GM18517 (cell line): ENCODE measurements around the gene PCK1.

Source experiments
- ATAC-seq: cut with Tn5 transposase; IDR thresholded peaks from one replicate; pipeline ENCODE4 v1.9.1; 2021; ENCODE audit warnings: mild to moderate bottlenecking, moderate library complexity; ENCODE audit not compliant: unreplicated experiment

The PCK1 gene

DNA sequence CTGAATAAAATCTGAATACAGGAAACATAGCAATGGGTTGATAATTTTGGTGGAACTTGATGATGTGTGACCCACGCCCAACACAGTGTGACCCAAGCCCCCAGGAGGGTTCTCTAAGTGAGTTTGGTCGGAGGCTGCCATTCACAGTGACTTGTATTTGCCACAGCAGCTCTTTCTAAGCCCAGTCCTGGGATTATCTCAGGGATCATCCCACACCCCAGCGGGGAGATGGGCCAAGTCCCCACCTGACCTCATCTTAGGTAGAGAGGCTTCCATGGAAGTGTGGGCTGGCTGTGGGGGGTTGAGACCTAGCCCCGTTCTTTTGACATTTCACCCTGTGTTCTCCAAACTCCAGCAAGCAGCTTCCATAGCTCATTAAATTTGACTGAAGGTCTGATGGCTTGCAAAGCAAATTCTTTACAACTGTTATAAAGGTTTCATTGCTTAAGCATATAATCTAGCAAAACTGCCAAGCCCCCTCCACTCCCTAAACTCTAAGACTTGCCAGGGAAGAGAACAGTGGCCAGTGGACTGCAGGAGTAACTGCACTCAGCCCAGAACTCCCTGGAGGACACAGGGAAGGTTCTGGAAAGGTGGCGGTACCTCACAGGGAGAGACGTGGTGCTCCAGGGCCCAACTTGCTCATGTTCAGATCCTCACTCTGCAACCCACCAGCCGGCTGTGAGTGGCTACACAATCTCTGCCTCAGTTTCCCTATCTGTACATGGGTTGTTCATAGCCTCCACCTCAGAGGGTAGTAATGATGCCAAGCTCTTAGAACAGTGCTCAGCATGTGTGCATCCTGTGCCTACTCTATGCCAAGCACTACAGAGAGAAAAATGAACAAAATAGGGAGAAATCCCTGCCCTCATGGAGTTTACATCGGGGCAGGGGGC lies 1.0 kb upstream of the PCK1 start:
- no peak for ATAC-seq

DNA sequence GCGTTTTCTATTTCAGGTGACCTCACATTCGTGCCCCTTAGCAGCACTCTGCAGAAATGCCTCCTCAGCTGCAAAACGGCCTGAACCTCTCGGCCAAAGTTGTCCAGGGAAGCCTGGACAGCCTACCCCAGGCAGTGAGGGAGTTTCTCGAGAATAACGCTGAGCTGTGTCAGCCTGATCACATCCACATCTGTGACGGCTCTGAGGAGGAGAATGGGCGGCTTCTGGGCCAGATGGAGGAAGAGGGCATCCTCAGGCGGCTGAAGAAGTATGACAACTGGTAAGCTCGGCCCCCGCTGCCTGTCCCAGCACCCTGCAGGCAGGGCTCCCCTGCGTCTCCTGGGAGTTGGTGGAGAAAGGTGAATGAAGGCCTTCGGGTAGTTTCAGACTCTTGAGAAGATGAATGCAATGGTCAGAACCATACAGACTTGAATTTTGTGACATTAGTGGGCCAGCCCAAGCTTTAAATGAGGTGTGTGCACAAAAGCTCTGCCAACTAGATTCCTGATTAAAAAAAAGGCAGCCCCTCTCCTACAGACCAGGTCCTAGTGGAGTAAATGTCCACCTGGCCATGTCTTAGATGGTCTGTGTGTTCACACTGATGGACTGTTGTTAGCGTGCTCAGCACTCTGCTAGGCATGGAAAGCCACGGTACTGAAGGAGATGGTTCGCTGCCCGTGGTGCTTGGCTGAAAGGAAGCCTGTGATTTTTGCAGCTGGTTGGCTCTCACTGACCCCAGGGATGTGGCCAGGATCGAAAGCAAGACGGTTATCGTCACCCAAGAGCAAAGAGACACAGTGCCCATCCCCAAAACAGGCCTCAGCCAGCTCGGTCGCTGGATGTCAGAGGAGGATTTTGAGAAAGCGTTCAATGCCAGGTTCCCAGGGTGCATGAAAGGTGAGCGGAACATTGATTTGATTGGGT lies 708 bp downstream of the PCK1 start:
- ATAC-seq: no peak

DNA sequence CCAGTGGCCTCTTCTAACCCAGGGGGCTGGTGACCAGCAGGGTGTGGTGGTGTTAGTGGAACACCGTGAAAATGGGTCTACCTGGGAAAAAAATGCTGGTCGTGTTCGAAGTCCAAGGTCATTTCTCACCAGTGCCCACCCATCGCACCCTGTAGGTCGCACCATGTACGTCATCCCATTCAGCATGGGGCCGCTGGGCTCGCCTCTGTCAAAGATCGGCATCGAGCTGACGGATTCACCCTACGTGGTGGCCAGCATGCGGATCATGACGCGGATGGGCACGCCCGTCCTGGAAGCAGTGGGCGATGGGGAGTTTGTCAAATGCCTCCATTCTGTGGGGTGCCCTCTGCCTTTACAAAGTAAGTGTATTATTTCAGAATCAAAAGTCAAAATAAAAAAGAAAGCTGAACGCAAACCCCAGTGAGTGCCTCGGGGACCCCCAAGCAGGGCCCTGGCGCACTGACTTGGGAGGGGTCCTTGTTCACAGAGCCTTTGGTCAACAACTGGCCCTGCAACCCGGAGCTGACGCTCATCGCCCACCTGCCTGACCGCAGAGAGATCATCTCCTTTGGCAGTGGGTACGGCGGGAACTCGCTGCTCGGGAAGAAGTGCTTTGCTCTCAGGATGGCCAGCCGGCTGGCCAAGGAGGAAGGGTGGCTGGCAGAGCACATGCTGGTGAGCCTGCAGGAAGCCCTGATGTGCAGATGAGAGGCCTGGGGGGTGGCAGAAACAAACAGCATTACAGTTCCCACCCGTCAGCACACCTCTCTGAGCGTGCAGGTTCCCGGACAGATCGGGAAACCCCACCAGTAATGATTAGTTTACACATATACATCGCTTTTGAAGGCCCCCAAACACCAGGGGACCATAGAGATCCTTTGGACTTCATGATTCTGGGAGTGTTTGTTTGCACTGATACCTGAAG lies 1.9 kb downstream of the PCK1 start:
- no peak for ATAC-seq

DNA sequence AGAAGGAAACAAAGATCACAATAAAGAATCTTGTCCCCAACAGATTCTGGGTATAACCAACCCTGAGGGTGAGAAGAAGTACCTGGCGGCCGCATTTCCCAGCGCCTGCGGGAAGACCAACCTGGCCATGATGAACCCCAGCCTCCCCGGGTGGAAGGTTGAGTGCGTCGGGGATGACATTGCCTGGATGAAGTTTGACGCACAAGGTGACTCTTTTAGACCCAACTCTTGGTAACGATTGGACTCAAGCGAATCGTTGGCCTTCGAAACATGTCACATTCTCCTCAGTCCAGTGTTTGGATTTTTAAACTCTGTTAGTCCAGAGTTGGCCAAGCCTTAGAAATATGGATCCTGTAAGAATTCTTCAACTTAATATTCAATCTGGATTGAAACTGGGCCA lies 2.6 kb downstream of the PCK1 start:
- ATAC-seq: no peak

DNA sequence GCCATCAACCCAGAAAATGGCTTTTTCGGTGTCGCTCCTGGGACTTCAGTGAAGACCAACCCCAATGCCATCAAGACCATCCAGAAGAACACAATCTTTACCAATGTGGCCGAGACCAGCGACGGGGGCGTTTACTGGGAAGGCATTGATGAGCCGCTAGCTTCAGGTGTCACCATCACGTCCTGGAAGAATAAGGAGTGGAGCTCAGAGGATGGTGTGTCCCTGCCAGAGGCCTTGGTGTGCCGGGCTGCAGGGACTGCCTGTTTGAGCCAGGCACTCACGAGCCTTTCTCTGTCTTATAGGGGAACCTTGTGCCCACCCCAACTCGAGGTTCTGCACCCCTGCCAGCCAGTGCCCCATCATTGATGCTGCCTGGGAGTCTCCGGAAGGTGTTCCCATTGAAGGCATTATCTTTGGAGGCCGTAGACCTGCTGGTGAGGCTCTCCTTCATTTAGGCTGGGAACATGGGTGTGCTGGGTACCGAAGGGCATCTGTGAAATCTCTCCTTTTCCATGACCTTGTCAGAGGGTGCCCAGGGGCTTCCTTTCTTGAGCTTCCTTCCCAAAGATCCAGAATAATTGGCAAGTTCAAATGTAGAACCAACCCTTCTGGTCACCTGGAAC lies 3.4 kb downstream of the PCK1 start:
- ATAC-seq: no peak

DNA sequence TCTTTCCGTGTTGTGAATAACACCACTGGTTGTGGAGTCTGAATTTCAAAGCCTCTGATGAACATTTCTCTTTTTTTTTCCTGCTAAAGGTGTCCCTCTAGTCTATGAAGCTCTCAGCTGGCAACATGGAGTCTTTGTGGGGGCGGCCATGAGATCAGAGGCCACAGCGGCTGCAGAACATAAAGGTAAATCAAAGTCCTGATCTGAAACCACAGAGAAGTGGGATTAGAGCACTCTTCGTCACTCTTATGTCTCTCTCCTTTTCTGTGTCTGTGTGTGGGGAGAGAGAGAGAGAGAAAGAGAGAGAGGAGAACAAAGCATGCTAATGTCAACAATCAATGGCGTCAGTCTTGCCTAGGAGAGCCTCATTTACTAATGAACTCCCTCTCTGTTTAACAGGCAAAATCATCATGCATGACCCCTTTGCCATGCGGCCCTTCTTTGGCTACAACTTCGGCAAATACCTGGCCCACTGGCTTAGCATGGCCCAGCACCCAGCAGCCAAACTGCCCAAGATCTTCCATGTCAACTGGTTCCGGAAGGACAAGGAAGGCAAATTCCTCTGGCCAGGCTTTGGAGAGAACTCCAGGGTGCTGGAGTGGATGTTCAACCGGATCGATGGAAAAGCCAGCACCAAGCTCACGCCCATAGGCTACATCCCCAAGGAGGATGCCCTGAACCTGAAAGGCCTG lies 4.2 kb downstream of the PCK1 start:
- no peak for ATAC-seq

DNA sequence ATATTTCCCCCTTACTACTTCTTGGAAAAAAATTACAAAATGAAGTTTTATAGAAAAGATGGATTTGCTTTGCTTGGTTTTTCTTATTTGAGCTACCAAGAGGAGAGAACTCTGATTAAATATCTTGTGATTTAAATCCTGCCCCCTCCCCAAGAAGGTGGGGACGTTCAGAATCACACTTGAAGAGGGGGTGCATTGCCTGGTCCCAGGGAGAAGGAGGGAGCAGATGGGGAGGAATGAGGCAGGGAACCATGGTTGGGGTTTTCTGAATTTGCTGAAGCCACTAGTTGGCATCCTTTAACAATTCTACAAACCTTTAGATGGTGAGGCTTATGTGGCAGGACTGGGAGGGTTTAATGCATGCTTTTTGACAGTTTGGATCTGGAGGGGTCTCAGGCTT lies 5.5 kb downstream of the PCK1 start:
- no peak for ATAC-seq

DNA sequence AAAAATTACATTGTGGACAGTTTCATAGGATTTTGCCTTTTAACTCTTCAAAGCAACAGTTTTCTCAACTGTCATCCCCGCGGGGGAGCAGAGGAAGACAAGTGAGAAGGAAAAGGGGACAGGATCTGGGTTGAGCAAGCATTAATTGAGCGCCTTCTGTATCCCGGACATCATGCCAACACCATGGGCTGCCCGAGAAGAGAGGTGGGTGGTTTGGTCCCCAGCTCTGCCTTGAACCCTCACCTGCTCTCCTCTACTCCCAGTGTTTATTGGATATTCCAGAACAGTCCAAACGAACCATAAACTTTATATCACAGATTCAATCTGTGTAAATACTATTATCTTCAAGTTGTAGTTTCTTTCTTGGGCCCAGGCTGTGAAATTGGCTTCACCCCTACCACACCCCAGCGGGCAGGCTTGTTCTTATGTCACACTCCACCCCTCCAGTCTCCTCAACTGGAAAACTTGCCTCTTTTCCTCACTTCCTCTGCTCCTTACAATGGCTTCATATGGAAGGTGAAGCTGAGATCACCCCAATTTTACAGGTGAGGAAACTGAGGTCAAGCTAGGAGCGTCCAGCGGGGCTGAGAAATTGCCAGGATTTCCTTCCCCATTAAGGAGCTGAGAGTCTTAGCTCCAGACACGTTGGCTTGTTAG lies 6.0 kb downstream of the PCK1 start:
- ATAC-seq: no peak

DNA sequence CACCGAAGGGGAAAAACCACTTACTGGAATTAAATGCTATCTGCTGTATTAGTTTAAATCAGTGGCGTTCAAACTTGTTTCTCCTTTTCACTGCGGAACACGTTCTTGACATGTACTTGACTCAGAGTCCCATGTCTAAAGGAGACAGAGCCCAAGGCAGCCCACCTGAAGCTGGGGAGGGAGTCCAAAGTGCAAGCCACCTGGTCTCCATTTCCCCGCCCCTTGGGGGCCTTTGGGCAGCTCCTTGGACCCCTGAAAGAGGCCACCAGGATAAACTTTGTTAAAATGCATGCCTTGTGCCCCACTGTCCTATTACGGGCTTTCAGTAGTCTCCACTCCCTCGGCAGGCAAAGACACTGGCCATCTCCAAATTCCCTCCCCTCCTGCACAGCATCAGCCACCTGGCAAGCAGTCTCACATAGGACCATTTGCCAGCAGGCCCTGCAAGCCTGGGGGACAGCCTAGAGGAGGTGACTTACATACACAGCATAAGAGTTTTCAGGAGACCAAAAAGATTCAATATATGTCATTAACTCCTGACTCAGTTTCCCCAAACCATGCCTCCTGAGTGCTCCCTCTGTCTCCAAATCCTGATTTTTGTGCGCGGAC lies 6.7 kb downstream of the PCK1 start:
- ATAC-seq: no peak

DNA sequence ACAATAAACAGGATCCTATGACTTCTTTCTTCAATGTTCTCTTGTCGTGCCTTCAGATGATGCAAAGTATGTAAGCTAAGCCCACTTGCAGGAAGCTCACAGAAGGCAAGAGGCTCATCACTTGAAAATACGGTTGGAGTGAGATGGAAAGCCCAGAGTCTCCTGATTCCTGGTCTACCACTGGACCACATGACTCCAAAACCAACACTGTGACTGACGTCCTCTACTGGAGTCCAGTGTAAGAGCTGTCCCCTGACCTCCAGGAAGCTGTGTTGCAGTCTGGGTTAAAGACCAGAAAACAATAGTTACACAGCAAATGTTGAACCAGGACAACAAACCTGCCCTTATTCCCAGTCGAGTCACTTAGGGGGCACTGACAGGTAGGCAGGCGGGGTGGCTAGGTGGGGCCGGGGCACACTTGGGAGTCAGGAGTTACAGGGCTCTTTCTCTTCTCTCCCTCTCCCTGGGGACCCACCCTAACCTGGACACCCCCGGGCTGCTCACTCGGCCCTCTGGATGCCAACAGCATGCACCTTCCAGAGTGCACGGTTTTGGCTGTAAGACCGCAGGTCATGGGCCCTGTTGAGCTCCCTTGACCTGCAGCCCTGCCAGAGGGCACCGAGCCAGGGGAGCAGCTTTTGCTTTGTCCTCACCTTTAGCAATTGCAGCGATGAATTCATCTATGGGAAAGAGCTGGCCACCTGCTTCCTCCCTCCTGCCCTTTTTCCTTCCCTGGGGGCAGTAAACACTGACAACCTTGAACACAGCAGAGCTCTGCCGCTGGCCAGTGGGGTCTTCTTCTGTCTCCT lies 7.4 kb downstream of the PCK1 start:
- no peak for ATAC-seq

DNA sequence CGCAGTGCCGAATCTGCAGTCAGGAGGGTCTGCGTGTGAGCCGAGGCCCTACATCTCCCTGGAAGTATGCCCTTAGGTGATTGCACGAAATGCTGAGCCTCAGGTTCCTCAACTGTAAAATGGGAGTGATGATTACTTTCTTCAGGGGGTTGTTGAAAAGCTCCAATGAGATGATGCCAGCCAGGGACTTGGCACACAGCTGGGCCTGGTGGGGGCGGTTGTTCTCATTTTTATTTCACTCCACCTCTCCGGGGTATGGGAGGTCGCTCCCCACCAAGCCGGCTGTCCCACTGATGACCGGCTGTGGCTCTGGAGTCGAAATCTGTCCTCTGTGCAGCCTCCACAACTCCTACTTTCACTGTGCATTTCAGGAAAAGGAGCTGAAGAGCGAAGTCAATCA lies 8.1 kb downstream of the PCK1 start:
- ATAC-seq: no peak

DNA sequence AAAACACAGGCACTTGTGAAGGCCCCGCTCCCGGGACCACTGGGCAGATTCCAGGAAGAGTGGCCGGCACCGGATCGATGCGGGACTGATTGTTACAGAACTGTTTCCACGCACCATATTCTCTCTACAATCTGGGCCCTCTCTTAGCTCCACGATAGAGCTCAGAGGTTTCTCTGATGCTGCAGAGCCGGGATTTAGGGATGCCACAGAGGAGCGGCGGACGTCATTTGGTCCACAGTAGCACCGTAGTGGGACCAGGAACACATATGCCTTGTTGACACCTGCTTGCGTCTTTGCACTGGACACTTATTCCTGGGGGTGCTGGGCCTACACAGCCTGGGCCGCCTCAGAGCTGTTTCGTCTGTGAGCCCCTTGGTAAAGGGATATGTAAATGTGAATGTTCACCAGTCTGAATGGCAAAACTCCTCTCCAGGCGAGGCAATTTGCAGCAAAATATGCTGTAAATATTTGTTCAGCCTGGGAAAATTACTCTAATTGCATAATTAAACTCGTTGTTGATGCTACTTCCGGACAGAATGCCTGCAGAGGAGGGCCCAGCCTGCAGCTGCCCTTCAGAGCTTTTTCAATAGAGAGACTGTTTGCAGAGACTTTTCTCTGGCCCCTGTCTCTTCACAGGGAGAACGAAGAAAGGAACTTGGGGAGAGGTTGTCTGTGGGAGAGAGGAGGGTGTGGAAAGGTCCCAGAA lies 9.4 kb downstream of the PCK1 start:
- no peak for ATAC-seq

DNA sequence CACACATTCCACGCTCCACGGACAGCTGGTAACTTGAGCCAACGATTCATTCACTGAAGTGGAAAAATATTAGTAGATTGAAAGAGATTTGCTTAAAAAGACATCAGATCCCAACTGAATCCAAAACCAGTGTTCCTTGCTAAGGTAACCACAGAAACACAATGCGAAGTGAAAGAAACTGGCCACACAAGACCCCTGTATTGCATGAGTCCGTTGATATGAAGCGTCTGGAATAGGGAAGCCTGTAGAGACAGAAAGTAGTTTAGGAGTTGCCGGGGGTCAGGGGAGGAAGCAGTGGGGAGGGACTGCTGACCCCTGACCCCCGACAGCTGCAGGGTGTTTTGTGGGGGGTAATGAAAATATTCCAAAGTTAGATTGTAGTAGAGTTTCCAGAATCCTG lies 10.0 kb downstream of the PCK1 start:
- no peak for ATAC-seq

DNA sequence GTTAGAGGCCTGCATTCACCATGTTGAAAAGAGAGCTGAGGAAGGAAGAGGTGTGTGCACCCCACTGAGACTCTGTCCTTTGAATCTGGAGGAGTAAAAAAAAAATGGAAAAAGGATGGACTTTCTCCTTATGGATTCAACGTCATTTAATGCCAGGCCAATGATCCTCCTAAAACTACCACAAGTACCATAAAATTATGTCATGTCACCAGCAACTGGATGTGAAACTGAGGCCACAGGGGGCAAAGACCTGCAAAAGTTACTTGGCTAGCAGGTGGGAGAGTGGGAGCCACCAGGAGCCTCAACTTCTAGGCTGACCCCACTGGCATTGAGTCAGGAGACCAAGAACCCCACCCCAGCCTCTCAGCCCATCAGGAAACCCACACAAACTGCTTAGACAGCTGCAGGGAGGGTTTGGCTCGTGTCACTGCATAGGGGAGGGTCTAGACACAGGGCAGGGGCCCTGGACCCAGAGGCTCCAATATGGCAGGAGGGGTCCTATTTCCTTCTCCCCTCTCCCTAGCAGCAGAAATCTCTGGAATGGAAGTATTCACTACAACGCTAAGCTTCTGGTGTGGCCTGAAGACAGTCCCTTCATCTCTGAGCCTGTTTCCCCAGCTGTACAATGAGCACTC lies 11.0 kb downstream of the PCK1 start:
- ATAC-seq: no peak

DNA sequence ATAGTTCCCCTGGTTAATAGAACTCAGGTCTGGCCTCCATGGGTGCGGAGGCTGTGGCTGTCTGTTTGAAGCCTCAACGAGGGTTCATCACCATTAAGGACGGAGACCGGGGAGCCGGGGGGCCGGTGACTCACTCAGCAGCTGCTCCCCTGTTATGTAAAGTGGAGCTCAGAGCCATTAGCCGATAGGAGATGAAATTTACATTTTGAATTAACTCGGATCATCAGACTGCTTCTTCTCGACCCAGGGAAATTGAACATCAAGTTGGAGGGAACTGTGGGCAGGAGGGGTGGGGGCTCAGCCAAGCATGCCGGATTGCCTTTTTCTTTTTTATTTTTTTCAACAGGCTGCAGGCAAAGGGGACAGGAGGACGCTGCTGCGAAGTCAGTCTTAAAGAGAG lies 12.3 kb downstream of the PCK1 start:
- no peak for ATAC-seq

DNA sequence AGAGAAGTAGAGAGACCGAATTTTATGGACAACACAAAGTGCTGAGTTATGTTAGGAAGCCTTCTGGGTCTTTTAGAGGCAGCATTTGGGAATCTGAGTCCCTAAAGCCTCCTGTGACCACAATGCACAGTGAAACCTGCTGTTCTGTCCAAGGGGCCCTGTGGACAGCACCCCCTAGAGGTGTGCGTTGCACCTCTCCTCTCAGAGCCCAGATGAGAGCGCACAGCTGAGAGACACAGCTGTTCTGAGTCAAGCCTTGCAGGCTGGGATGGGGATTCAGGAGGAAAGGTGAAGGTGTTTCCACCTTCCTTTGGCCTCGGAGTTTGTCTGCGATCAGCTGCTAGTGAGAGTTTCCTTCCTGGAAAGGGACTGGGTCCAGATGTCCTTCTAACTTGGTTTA lies 13.0 kb downstream of the PCK1 start:
- no peak for ATAC-seq

DNA sequence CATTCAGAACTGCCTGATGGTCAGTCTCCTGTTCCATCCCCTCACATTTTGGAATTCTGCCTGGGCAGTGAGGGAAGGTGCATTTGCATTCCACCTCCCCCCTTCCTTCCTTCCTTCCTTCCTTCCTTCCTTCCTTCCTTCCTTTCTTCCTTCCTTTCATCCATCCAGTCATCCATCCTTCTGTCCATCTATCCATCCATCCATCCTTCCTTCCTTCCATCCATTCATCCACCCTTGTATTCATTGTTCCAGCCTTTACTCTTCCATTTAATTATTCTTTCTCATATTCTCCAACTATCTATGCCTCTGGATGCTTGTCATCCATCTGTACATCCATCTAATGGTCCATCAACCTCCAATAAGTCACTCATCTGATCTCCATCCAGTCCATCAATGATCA lies 14.0 kb downstream of the PCK1 start:
- no peak for ATAC-seq
